ENCODE data around the gene PPP1R8.

PPP1R8 gene

DNA sequence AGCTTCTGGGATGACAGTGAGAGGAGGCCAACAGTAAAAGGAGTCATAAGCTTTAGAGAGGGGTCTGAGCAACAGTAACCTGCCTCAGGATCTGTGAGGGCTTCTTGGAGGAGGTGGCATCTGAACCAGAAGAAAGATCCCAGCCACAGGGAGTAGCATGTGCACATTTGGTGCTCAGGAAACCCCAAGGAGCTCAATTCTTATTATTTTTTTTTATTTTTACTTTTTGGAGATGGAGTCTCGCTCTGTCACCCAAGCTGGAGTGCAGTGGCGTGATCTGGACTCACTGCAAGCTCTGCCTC is 46.5 kb downstream of the PPP1R8 start:
- Histone ChIP-seq H3K4me2 (ENCODE audit: low read depth, low read length, poor library complexity, severe bottlenecking) (no peak overlapping the region), H3K9me2 (replicated peaks; ENCODE audit: low read depth, low read length) (no peaks in the 10 kb centered on the region), H3F3A (ENCODE audit: low read depth) (no peaks in the 10 kb centered on the region), H3K79me2 (ENCODE audit: insufficient read depth, low read length) (no peaks in the 10 kb centered on the region), H3K9ac (ENCODE audit: low read depth, low read length, poor library complexity, severe bottlenecking) (no peak overlapping the region), H3K27me3 (ENCODE audit: insufficient read depth, low read length, poor library complexity, severe bottlenecking) (no peaks in the 10 kb centered on the region), H3K4me3 (ENCODE audit: low read length, poor library complexity, severe bottlenecking) (no peak overlapping the region), H4K20me1 (ENCODE audit: insufficient read depth, low read length, poor library complexity, severe bottlenecking) (no peaks in the 10 kb centered on the region), H3K36me3 (ENCODE audit: insufficient read depth, low read length) (no peaks in the 10 kb centered on the region), H2AFZ (ENCODE audit: low read length) (no peak overlapping the region), H3K4me1 (ENCODE audit: insufficient read depth, low read length, poor library complexity, severe bottlenecking) (no peaks in the 10 kb centered on the region), H3K9me3 (ENCODE audit: insufficient read depth, low read depth, low read length) (no peaks in the 10 kb centered on the region)
- TF ChIP-seq, protein P1, sequence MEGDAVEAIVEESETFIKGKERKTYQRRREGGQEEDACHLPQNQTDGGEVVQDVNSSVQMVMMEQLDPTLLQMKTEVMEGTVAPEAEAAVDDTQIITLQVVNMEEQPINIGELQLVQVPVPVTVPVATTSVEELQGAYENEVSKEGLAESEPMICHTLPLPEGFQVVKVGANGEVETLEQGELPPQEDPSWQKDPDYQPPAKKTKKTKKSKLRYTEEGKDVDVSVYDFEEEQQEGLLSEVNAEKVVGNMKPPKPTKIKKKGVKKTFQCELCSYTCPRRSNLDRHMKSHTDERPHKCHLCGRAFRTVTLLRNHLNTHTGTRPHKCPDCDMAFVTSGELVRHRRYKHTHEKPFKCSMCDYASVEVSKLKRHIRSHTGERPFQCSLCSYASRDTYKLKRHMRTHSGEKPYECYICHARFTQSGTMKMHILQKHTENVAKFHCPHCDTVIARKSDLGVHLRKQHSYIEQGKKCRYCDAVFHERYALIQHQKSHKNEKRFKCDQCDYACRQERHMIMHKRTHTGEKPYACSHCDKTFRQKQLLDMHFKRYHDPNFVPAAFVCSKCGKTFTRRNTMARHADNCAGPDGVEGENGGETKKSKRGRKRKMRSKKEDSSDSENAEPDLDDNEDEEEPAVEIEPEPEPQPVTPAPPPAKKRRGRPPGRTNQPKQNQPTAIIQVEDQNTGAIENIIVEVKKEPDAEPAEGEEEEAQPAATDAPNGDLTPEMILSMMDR (conservative IDR thresholded peaks at IDR 0.05; ENCODE audit: low read length) = no peak
- no peak for TF ChIP-seq EZH2phosphoT487 (IDR thresholded peaks at IDR 0.05; ENCODE audit: borderline replicate concordance)

DNA sequence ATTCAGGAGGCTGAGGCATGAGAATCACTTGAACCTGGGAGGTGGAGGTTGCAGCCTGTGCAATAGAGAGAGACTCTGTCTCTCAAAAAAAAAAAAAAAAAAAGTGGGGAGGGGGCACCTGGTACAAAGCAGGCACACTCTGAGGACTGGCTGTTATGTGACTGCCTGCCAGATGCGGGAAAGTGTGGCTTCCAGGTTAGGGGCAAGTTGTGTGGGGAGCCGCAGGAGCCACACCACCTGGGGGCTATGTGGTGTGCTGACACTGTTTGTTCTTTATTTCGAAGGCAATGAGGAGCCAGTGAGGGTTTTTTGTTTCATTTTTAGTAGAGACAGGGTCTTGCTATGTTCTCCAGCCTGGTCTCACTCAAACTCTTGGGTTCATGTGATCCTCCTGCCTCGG is 47.5 kb downstream of the PPP1R8 start:
- no peaks in the 10 kb centered on the region for H3F3A ChIP-seq (ENCODE audit: low read depth)
- H3K9me2 ChIP-seq (replicated peaks; ENCODE audit: low read depth, low read length) = no peaks in the 10 kb centered on the region
- no peak overlapping the region for H3K9ac ChIP-seq (ENCODE audit: low read depth, low read length, poor library complexity, severe bottlenecking)
- no peaks in the 10 kb centered on the region for H4K20me1 ChIP-seq (ENCODE audit: insufficient read depth, low read length, poor library complexity, severe bottlenecking)
- no peak overlapping the region for H3K4me2 ChIP-seq (ENCODE audit: low read depth, low read length, poor library complexity, severe bottlenecking)
- no peaks in the 10 kb centered on the region for H3K4me1 ChIP-seq (ENCODE audit: insufficient read depth, low read length, poor library complexity, severe bottlenecking)
- no peaks in the 10 kb centered on the region for H3K79me2 ChIP-seq (ENCODE audit: insufficient read depth, low read length)
- no peak for TF ChIP-seq EZH2phosphoT487 (IDR thresholded peaks at IDR 0.05; ENCODE audit: borderline replicate concordance)
- TF ChIP-seq, protein P1 (conservative IDR thresholded peaks at IDR 0.05; ENCODE audit: low read length) = no peak
- no peak overlapping the region for H3K4me3 ChIP-seq (ENCODE audit: low read length, poor library complexity, severe bottlenecking)
- no peaks in the 10 kb centered on the region for H3K9me3 ChIP-seq (ENCODE audit: insufficient read depth, low read depth, low read length)
- H3K27me3 ChIP-seq (ENCODE audit: insufficient read depth, low read length, poor library complexity, severe bottlenecking) = no peaks in the 10 kb centered on the region
- no peaks in the 10 kb centered on the region for H3K36me3 ChIP-seq (ENCODE audit: insufficient read depth, low read length)
- no peak overlapping the region for H2AFZ ChIP-seq (ENCODE audit: low read length)

- no peak overlapping the region for H2AFZ ChIP-seq (ENCODE audit: low read length)
- no peaks in the 10 kb centered on the region for H3K9me2 ChIP-seq (replicated peaks; ENCODE audit: low read depth, low read length)
- no peaks in the 10 kb centered on the region for H3K27me3 ChIP-seq (ENCODE audit: insufficient read depth, low read length, poor library complexity, severe bottlenecking)
- no peaks in the 10 kb centered on the region for H3K79me2 ChIP-seq (ENCODE audit: insufficient read depth, low read length)
- no peak overlapping the region for H3K4me2 ChIP-seq (ENCODE audit: low read depth, low read length, poor library complexity, severe bottlenecking)
- no peaks in the 10 kb centered on the region for H3K4me1 ChIP-seq (ENCODE audit: insufficient read depth, low read length, poor library complexity, severe bottlenecking)
- H3F3A ChIP-seq (ENCODE audit: low read depth) = no peaks in the 10 kb centered on the region
- H3K9ac ChIP-seq (ENCODE audit: low read depth, low read length, poor library complexity, severe bottlenecking) = no peak overlapping the region
- no peaks in the 10 kb centered on the region for H4K20me1 ChIP-seq (ENCODE audit: insufficient read depth, low read length, poor library complexity, severe bottlenecking)
- H3K4me3 ChIP-seq (ENCODE audit: low read length, poor library complexity, severe bottlenecking) = no peak overlapping the region
- no peak for TF ChIP-seq EZH2phosphoT487 (IDR thresholded peaks at IDR 0.05; ENCODE audit: borderline replicate concordance)
- TF ChIP-seq, protein P1 (conservative IDR thresholded peaks at IDR 0.05; ENCODE audit: low read length) = no peak
- no peaks in the 10 kb centered on the region for H3K36me3 ChIP-seq (ENCODE audit: insufficient read depth, low read length)
- H3K9me3 ChIP-seq (ENCODE audit: insufficient read depth, low read depth, low read length) = no peaks in the 10 kb centered on the region
Measured at GRCh38 chr1:27878787-27879335, 48.3 kb downstream of the PPP1R8 start.
